Cortex of kidney (tissue), 1 donor: ENCODE results near the gene SPATA19.

Source experiments
- DNase-seq: peaks from one replicate; lab custom pipeline; 2025; lab: John Stamatoyannopoulos, UW

SPATA19 gene

DNA sequence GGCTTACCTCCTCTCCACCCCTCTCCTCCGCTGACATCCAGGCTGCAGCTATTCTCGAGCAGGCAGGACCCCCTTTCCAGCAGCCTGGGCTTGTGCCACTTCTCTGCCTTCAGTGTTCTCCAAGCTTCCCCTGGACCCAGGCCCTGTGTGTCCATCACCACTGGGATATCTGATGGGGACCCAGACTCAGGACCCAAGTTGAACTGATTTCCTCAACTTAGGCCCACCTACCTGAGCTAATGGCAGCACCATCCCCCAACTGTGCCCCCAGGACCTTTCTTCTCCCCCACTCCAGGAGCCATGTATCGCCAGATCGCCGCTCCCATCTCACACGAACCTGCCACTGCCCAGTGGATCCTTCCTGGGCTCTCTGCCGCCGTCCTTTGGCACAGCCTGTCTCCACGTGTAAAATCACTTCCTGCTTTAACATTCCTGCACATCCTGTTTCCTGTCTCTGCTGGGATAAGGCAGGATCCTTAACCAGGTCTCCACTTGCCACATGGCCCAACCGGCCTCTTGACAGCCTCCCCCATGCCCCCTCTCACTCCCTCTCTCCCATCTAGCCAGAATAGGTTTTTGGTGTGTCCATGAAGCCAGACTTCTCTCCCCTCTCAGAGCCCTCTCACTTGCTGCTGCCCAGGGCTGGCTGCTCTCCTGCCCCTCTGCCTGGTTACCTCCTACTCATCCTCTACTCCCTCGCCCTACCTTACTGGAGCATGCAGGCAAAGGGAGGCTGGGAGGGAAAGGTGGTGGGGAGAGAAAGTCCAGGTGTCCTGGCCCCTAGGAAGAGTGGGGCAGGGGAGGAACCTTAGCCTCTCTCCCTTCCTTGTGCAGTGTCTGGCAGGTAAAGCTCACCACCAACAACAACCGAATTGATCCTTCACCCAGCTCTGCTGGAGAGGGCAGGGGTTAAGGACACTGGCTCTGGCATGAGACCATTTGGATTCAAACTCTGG is 9.4 kb downstream of the SPATA19 start:
- no peak for DNase-seq

DNA sequence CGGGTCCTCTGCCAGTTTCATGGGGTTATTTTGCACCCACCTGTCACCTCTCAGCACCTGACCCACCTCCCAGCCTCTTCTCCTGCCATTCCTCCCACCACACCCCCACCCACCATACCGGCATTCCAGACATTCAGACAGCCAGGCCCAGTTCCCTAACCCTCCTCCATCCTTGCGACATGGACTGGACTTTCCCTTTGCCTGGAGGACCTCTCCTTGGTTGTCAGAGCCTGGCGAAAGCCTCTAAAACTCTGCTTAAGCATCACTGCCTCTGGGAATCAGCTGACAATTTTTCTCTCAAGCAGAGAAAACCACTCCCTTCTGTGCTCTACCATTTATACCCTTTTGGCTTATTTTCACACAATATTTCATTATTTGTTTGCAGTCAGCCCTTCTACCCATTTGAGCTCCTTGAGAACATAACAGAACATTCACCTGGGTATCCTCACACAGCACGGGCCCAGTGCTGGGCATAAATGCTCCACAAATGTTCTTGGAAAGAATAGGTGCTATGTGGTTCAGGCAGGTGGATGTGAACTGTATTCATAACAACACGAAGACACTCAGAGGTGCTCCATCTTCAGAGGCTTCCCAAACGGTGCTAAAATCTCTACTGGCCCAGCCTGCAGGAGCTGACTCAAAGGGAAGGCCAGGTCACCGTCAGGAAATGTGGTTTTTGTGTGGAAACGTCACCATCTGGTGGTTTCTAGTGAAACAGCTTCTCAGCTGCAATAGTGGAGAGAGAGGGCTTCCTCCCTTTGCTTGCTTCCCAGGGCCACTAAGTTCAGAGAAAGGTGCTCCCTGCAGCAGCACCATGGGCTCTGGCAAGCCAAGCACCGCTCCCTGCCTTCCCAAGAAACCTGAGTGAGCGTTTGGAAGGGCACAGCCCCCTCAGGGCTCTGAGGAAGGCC is 10.4 kb downstream of the SPATA19 start:
- no peak for DNase-seq

DNA sequence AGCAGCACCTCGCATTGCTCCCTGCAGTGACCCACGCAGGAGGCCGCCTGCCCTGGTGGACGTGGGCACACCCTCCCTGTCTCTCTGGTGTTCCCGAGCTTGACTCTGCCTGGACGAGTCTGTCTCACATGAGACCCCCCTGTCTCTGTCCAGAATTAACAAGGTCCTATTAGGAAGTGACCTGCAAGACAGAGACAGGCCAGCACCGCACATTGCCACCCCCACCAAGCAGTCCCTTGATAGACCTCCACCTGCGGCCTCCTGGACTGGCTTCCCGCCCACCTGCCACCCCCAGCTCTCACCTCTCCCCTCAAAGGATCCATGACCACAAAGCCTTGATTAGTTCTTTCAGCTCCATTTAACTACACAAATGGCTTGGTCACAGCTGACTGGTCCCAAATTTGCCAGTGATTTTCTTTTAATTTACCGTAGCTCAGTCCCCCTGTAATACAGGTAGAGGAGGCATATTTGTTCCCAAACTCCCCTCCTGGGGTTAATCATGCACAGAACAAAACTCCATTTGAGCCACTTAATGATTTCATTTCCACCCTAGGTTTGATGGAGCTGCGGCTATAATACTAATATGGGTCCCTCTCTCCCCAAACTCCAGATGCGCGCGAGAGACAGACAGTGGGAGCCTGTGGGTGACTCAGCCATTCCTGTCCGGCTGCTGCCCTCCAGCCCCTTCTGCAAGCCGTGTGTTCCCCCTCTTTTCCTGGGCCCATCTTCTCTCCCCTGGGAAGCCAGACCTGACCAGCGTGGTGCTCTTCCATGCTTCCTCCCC is 11.2 kb downstream of the SPATA19 start:
- no peak for DNase-seq

DNA sequence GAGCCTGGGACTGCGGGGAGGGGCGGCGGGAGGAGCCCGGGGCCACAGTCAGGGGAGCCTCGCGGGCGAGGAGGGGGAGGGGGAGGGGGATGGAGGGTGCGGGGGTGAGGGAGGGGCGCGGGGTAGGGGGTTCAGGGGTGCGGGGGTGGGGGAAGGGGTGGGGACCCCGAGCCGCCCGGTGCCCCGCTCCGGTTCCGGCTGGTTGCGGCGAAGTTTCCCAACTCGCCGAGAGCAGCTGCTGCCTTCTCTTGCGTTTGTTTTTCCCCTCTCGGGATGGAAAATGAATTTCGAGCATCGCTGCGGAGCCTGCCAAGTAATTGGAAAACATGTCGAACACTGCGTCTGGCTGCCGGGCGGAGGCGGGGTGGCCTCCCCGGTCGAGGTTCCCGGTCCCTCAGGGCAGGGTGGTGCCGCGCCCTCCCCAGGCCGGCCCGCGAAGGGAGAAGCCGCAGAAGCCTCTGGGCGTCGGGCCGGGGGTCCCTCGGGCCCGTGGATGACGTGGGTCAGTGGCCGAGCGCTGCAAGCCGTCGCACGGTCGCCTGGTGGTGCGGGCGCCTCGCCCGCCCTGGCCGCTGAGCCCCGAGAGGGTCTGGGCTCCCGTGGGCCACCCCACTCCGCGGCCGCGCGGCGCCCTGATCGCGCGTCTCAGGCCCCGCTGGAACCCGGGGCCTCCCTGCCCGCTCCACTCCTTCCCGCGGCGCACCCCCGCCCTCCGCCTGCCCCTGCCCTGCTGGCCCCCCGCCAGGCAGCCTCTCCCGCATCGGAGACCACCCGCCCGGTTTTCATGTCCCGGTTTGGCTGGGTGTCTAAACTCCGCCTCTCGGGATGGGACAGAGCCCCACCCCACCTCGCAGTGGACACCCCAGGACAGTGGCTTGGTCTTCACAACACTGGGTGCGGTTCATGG is 12.1 kb downstream of the SPATA19 start:
- no peak for DNase-seq

DNA sequence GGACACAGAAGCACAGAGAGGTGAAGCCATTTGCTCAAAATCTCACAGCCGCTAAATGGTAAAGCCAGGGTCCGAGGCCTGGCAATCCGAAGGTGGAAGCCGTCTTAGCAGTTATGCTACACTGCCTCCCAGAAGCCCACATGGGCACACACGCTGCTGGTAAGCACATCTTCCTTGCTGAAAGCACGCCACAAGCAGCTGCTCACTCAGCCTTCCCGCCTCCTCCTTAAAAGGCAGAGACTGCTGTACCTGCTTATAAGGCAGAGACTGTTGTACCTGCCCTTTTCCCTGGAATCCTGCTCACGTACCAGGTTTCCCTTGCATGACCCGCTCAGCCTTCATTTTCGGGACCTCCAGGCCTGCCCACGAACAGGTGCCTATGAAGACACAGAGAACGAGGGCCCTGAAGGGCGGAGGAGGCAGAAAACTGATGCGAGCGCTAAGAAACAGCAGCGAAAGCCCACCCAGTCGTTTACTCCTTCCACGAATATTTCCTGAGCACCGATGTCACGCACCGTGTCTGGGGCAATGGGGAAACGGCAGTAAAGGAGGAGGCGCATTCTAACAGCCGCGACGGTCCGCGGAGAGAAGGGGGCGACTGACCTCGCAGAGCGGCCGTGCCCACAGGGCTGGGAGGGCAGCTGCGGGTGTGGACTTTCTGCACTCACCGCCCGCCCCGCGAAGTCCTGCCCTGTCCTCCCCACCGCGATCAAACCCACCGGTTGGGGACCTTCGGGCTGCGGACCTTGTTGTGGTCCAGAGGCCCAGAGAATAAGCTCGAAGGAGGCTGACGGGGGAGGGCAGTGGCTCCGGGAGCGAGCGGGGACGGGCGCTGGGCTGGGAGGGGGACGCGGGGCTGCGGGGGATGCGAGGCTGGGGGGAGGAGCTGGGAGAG is 13.0 kb downstream of the SPATA19 start:
- no peak for DNase-seq

DNA sequence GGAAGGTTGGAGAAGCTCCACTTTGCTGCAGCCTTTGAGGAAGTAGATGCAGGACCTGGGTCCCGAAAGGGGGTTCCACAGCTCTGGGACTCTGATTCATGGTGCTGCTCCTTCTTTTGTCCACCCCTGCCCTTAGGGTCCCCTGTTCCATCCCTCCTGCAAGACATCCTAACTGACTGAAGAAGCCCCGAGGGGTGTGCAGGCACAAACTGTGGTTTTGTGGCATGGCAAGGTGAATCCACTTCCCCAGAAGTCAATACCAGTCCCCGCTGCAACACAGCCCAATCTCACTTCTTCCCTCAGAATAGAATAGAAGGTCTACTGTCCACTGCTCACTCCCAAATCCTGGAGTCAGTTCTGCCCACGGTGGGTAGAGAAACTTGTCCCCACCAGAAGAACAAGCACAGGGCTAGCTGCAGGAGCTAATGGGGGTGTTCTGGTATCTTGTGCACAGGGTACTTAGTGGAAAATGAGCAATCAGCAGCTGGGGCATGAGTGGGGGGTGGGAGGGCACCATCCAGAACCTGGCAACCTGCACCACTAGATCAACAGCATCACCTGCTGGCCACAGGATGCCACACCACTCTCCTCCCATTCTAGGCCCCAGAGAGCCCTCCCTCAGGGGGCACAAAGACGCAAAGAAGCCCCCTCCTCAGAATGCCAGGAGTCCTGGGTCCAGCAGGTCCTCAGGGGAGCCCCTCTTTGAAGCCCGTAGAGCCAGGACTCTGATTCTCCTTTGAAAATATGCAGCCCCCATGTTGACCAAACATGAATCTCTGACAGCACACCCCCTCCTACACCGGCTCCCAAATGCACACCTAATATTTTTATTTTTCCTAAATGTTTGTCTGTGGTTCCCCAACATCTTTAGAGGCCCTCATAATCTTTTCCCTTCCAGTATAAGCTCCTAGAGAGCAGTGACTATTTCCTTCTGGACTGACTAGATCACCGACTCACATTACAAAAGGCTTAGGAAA is 14.1 kb downstream of the SPATA19 start:
- no peak for DNase-seq

DNA sequence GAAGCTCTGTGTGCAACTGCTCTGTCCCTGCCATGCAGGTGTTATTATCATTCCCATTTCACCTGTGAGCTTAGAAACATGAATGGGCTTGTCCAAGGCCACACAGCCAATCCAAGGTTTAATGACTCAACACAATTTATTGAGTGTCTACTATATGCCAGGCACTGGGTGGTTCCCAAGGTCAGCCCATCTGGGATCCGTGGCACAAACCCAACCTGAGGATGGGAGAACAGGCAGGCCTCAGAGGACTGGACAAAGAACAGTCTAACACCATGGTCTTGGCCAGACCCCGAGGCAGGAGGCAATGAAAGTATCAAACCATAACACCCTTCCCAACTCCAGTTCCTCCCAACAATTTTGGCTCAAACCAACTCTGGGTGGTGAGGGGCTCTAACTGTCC is 15.7 kb downstream of the SPATA19 start:
- no peak for DNase-seq

DNA sequence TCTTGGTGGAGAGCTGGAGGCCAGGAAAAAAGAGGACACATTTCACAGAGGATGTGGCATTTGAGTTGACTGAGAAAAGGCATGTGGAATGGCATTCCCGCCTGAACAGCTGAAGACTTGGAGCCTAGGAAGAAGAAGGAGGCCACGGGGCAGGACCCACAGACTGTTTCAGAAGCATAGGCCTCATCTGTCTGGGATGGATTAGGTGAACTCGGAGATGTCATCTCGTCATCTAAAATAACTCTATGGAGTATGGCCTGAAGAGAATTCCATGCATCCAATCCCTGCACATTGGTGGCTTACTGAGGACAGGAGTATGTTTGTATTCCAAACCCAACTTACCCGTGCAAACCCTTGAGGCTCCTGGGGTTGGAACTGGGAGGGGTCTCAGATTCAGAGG is 16.4 kb downstream of the SPATA19 start:
- no peak for DNase-seq

DNA sequence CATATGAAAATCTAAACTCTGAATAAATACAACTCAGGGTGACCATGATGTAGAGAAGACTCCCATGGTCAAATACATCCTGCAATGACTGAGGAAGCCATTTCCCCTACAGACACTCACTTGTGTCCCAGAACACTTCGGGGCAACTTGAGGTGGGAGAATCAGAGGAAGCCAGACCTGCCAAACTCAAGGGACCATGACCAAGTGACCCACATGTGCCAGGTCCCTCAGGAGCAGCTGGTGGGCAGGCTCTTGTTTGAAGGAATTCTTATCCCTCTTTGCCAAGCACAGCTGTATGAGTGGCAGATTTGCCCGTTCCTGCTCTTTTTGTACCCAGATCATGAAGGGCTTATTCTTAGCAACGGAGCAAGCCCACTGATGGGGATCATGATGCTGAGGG is 17.8 kb downstream of the SPATA19 start:
- no peak for DNase-seq

DNA sequence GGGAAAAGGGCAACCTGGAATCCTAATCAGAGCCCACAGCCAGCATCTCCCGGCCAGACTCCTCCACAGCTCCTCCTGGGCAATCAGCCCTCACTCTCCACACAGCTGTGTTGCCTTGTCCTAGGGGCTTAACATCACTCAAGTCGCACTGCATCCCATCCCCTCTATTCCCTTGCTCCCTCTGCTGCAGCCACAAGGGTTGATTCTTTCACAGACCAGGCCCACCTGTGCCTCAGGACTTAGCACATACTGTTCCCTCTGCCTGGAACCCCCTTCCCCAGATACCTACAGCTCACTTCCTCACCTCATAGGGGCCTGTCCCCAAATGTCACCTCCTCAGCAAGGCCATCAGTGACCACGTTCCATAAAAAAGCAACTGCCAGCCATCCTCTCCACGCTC is 18.4 kb downstream of the SPATA19 start:
- DNase-seq: no peak

DNA sequence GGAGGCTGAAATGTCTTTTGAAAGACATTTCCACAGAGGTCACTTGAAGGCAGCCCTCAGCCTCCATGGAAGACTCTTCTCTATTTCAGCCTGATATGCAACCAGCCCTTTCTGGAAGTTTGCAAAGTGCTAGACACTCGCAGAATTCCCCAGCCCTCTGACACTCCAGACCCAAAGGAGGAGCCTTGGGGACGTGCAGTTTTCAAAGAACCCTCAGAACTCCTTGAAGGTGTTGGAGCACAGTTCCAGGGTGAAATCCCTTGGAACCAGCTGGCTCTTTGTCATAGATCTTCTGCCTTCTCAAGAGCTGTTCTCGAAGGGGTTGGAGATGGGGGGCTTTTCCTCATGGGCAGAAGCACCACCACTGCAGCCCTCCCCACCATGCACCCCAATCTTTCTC is 19.6 kb downstream of the SPATA19 start:
- no peak for DNase-seq

DNA sequence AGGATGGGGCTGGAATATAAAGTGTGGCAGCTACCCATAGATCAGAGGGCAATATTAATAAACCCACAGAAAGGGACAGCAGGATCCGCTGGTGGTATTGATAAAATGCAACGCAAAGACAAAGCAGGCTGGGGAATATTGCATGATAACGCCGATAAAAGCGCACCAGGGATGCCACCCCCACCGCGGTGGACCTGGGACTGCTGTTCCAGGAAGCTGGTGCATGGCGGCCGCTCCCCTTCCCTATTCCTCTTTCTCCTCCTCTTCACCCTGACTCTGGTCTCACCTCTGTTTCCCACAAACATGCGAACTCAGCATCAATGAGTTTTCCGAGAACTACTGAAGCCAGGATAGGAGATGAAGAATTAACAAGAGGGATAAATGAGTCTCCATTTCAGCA is 20.2 kb downstream of the SPATA19 start:
- no peak for DNase-seq

DNA sequence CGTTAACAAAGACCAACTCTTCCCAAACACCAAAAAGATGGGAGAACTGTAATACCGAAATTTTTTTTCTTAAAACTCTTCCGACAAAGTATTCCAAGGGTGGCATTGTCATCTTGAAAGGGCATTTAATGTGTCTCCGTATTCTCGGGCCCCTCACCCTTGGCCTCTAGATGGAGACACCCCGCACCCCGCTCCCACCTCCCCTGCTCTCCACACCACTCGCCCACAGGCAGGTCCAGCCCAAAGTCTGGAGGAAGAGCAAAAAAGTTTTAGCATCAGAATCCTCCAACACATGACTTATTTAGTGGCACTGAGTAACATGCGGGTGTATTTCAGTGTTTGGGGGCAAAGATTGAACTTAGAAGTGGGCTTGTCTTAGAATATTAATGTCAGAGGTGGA is 20.7 kb downstream of the SPATA19 start:
- no peak for DNase-seq

DNA sequence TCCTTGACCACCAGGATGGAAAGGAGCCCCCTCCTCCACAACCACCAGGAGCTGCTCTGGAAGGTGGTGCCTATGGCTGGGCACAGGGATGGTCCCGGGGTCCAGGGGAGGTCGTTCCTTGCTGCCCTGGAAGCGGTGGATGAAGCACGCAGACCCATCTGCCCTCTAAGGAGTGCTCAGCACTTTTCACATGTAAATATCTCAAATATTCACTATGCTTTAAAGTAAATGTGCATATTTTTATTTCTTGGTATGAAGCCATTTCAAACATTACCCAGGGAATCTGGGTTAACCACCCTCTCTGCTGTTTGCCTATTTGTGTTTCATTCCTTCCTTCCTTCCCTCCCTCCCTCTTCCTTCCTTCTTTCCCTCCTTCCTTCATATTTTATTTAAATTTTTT is 21.7 kb downstream of the SPATA19 start:
- no peak for DNase-seq

DNA sequence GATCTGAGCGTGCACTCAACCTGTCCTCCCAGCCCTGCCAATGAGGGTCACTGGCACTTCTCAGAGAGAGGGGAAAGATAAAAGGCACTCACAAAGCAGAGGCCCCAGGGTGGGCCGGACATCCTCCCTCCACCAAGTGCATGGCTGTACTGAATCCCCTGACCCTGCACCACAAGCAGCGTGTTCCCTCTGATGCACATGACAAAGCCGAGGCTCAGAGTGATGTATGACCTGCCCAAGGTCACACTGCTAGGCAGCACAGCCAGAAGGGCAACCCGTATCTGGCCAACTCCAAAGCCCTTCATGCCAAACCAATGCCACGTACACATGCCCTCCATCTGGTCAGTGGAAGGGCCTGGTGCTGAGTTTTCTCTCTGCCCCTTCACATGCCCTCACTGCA is 22.1 kb downstream of the SPATA19 start:
- DNase-seq: no peak

DNA sequence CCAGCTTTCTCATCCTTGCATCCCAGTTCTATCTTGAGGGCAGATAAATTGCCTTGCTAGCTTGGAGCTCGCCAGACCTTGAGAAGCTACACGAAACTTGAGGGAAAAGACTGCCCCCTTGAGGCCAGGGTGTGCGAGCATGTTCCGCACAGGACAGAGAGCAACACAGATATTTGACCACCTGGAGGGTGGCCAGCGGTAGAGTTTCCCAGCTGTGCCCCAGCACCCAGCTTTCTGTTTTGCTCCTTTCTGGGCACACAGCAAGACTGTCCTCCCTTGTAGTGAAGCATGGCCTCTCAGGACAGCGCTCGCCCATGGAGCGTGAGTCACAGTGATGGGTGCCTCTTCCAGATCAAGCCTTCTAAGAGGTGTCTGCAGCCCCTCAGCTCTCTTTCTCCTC is 23.5 kb downstream of the SPATA19 start:
- DNase-seq: no peak

DNA sequence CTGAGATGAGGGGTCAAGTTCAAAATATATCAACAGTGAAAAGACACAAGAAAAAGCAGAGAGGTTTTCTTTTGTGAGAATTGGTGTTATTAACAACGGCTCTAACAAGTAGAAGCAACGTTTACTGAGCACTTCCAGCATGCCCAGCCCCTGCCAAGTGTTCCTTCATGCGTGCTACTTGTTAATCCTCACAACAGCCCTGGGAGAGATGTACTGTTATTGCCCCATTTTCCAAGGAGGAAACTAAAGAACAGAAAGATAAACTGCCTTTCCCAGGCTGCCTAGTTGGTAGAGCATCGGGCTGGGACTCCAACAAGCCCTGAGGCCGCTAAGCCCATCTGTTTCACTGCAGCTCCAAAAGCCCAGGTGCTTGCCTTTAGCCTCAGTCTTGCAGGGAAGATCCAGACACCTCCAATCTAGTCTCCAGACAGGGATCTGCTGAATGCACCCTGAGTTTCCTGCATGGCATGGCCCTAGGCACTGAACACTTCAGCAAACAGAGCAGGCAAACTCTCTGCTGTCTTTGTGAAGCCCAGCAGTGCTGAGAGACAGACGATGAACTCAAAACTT is 25.5 kb downstream of the SPATA19 start:
- no peak for DNase-seq

DNA sequence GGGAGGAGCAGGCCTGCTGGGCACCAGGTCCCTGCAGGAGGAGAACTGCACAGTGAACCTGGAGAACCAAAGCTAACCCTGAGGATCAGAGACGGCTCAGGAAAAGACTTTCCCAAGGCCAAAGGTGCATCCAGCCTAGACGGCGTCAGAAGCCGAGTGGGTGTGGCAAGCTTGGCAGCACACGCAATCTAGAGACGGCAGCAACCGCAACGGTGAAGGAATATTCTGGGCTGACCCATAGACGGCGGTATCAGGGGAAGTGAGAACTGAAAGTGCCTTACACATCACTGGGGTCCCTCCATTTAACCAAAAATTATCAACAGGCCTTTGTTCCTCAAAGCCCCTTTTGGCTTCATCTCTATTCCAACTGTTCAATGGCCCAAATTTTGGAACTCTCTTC is 26.2 kb downstream of the SPATA19 start:
- no peak for DNase-seq
